IMR-90 (cell line): ENCODE measurements around the gene WDR90. TPM values are rescaled to one million over a fixed set of nuclear protein-coding genes. Genes with fewer than 3 reads are reported as not detected.

Experiments
- ATAC-seq: fragments of 200-7000 bp; cut with Tn5 transposase; 2 replicates; pipeline ENCODE4 v1.9.1; 2020; ENCODE audit warnings: low read depth, mild to moderate bottlenecking, moderate library complexity
- BruUV-seq: library from RNA; stranded (reverse); fragments of 400-500 nt; replicated peaks from 2 replicates; lab custom pipeline; 2021; lab: Mats Ljungman, UMichigan
- CTCF ChIA-PET: fragments of 300-600 bp; formaldehyde crosslinking; extraction: SDS; loops from one replicate; lab custom pipeline; 2021; ENCODE audit warnings: antibody characterized with exemption; lab: Yijun Ruan, JAX
- POLR2A ChIA-PET: fragments of 300-600 bp; sonication (Branson Sonifier 250); formaldehyde crosslinking; loops from one replicate; lab custom pipeline; 2022; ENCODE audit warnings: antibody characterized with exemption; ENCODE audit not compliant: unreplicated experiment; lab: Charles Lee
- DNase-seq: peaks from one replicate; pipeline ENCODE4 v3.0.0; 2013
- H2AFZ ChIP-seq: replicated peaks from 2 replicates; pipeline ENCODE3; 2013; ENCODE audit warnings: low read length, mild to moderate bottlenecking; ENCODE audit not compliant: poor library complexity
- H2AK5ac ChIP-seq: 2 replicates; pipeline ENCODE4 v1.6.1; 2013; ENCODE audit warnings: low read depth, low read length, inconsistent platforms
- H2AK9ac ChIP-seq: replicated peaks from 2 replicates; pipeline ENCODE3; 2013; ENCODE audit warnings: mild to moderate bottlenecking, low read depth, low read length, moderate library complexity; ENCODE audit not compliant: poor library complexity
- H2BK120ac ChIP-seq: 2 replicates; pipeline ENCODE4 v1.6.1; 2013; ENCODE audit warnings: low read depth, low read length, inconsistent platforms
- H2BK15ac ChIP-seq: 3 replicates; pipeline ENCODE4 v1.6.1; 2013; ENCODE audit warnings: low read depth, low read length, inconsistent platforms
- H2BK20ac ChIP-seq: 2 replicates; pipeline ENCODE4 v1.6.1; 2013; ENCODE audit warnings: low read depth, mild to moderate bottlenecking, inconsistent platforms, low read length, moderate library complexity
- H2BK5ac ChIP-seq: 2 replicates; pipeline ENCODE4 v1.6.1; 2013; ENCODE audit warnings: mild to moderate bottlenecking, low read depth, low read length, inconsistent platforms; ENCODE audit not compliant: poor library complexity, severe bottlenecking
- H3K14ac ChIP-seq: replicated peaks from 2 replicates; pipeline ENCODE4 v1.6.1; 2013; ENCODE audit warnings: low read depth, low read length, inconsistent platforms
- H3K18ac ChIP-seq: 2 replicates; pipeline ENCODE4 v1.6.1; 2013; ENCODE audit warnings: low read depth, low read length, control low read depth
- H3K23ac ChIP-seq: 2 replicates; pipeline ENCODE4 v1.6.1; 2013; ENCODE audit warnings: low read depth, low read length, inconsistent platforms
- H3K27ac ChIP-seq: 2 replicates; pipeline ENCODE4 v1.5.1; 2013; ENCODE audit warnings: mild to moderate bottlenecking, control low read depth, low read length; ENCODE audit not compliant: insufficient read depth
- H3K27me3 ChIP-seq: 2 replicates; pipeline ENCODE4 v1.6.1; 2013; ENCODE audit warnings: low read length; ENCODE audit not compliant: control insufficient read depth, insufficient read depth
- H3K36me3 ChIP-seq: 2 replicates; pipeline ENCODE4 v1.6.1; 2013; ENCODE audit warnings: low read length, mixed read lengths; ENCODE audit not compliant: control insufficient read depth, insufficient read depth
- H3K4ac ChIP-seq: 2 replicates; pipeline ENCODE4 v1.6.1; 2013; ENCODE audit warnings: low read depth, low read length, inconsistent platforms
- H3K4me1 ChIP-seq: 2 replicates; pipeline ENCODE4 v1.6.1; 2013; ENCODE audit warnings: low read length, mixed read lengths; ENCODE audit not compliant: control insufficient read depth, insufficient read depth
- H3K4me2 ChIP-seq: 2 replicates; pipeline ENCODE4 v1.6.1; 2013; ENCODE audit warnings: low read depth, mild to moderate bottlenecking, control low read depth, low read length, moderate library complexity
- H3K4me3 ChIP-seq: 2 replicates; pipeline ENCODE4 v1.5.1; 2013; ENCODE audit warnings: low read depth, mild to moderate bottlenecking, control low read depth, low read length, moderate library complexity; ENCODE audit not compliant: insufficient read depth
- H3K56ac ChIP-seq: 2 replicates; pipeline ENCODE4 v1.6.1; 2013; ENCODE audit warnings: low read length, inconsistent platforms; ENCODE audit not compliant: insufficient read depth; ENCODE audit errors: extremely low read depth
- H3K79me1 ChIP-seq, 2 experiments: 2 replicates each; pipeline ENCODE4 v1.6.1; 2013; ENCODE audit warnings: low read length in 2 of 2, inconsistent platforms in 1 of 2, low read depth in 1 of 2
- H3K9ac ChIP-seq: 2 replicates; pipeline ENCODE4 v1.6.1; 2013; ENCODE audit warnings: low read depth, low read length, control low read depth
- H3K9me1 ChIP-seq: 2 replicates; pipeline ENCODE4 v1.6.1; 2013; ENCODE audit warnings: low read length, inconsistent platforms; ENCODE audit not compliant: insufficient read depth
- H3K9me3 ChIP-seq: 2 replicates; pipeline ENCODE4 v1.6.1; 2013; ENCODE audit warnings: low read length; ENCODE audit not compliant: control insufficient read depth, insufficient read depth
- H4K20me1 ChIP-seq: 2 replicates; pipeline ENCODE4 v1.6.1; 2013; ENCODE audit warnings: low read length, inconsistent platforms; ENCODE audit not compliant: insufficient read depth
- H4K5ac ChIP-seq: 2 replicates; pipeline ENCODE4 v1.6.1; 2013; ENCODE audit warnings: mild to moderate bottlenecking, low read depth, low read length, control low read depth
- H4K8ac ChIP-seq, 2 experiments: 2 replicates each; pipeline ENCODE4 v1.6.1; 2013; ENCODE audit warnings: low read depth in 2 of 2, low read length in 2 of 2, control low read depth in 1 of 2, inconsistent platforms in 1 of 2
- H4K91ac ChIP-seq: 2 replicates; pipeline ENCODE4 v1.6.1; 2013; ENCODE audit warnings: low read depth, low read length, inconsistent platforms; ENCODE audit not compliant: insufficient read depth
- CHD1 ChIP-seq: IDR thresholded peaks from 2 replicates; pipeline ENCODE4 v1.6.1; 2012; ENCODE audit warnings: low read depth, low read length, improper control_type of control experiment
- CTCF ChIP-seq: conservative IDR thresholded peaks from 2 replicates; pipeline ENCODE4 v1.5.1; 2012; ENCODE audit warnings: mild to moderate bottlenecking, low read depth, low read length, improper control_type of control experiment
- FOS ChIP-seq: fragments of 150-350 bp; IDR thresholded peaks from 2 replicates; pipeline ENCODE4 v1.6.1; 2016; ENCODE audit warnings: low read depth, low read length
- MAFK ChIP-seq: IDR thresholded peaks from 2 replicates; pipeline ENCODE4 v1.6.1; 2012; ENCODE audit warnings: low read depth, low read length, improper control_type of control experiment
- NFE2L2 ChIP-seq: fragments of 150-350 bp; IDR thresholded peaks from 2 replicates; pipeline ENCODE4 v1.6.1; 2016; ENCODE audit warnings: low read depth, mild to moderate bottlenecking, low read length
- POLR2A ChIP-seq: IDR thresholded peaks from 2 replicates; pipeline ENCODE4 v1.6.1; 2012; ENCODE audit warnings: mild to moderate bottlenecking, low read depth, low read length
- RFX5 ChIP-seq: IDR thresholded peaks from 2 replicates; pipeline ENCODE4 v1.8.0; 2012; ENCODE audit warnings: low read depth, mild to moderate bottlenecking, low read length, moderate library complexity
- USF2 ChIP-seq: fragments of 150-350 bp; IDR thresholded peaks from 2 replicates; pipeline ENCODE4 v1.6.1; 2017; ENCODE audit warnings: mild to moderate bottlenecking, antibody characterized with exemption, low read length, low read depth
- WGBS, 2 experiments: methylation state at CpG; one replicate each; pipeline versions ENCODE4 v1.1.5 to v1.1.7; 2013; ENCODE audit warnings: missing lambda C conversion rate in 2 of 2; ENCODE audit not compliant: insufficient read length in 1 of 2; ENCODE audit errors: extremely low coverage in 2 of 2; 5-methylcytosine and 5-hydroxymethylcytosine counted together
- dilution Hi-C: fragments of 300-500 bp; cut with HindIII; formaldehyde crosslinking; loops from one replicate; pipeline ENCODE4 v1.14.3; 2018; ENCODE audit warnings: low sequenced_read_pairs; ENCODE audit not compliant: unreplicated experiment
- in situ Hi-C: fragments of 300-500 bp; cut with MboI; formaldehyde crosslinking; loops from 3 replicates; pipeline ENCODE4 v1.14.3; 2019; ENCODE audit warnings: low sequenced_read_pairs, inconsistent platforms, mixed read lengths
- intact Hi-C: fragments of 100-400 bp; cut with micrococcal nuclease; formaldehyde crosslinking; loops from 2 replicates; pipeline ENCODE4 v1.10.0; 2022
- polyA plus RNA-seq, 3 experiments: library from polyadenylated mRNA; depleted of rRNA; stranded (reverse); fragments of >200 nt; gene quantifications; 2 replicates each; pipeline ENCODE4 v1.2.3, GENCODE V29; 2012; ENCODE audit warnings: low replicate concordance in 1 of 3
- total RNA-seq: library from RNA; depleted of rRNA; stranded (reverse); fragments of >200 nt; gene quantifications from 2 replicates; pipeline ENCODE4 v1.2.3, GENCODE V29; 2012

The WDR90 gene
- total and polyA plus RNA-seq, 2 of the 4 experiments (the other 2 are of a cell fraction), result 1.4 to 18.7 TPM

- TF ChIP-seq FOS (no peak), RFX5 (no peak)
These were observed 3.5 kb downstream of the WDR90 start (continued) for GRCh38 chr16:652454-653305.

GRCh38 chr16:654034-654433, 4.9 kb downstream of the WDR90 start:
- H3K79me1 ChIP-seq, result peaks cover 4 to 11% of the 10 kb centered on the region in 2 experiments; a peak in 2 of 4 replicates
- no peak overlapping the region for H3K9ac ChIP-seq
- in situ Hi-C loops, result no loop called here
- intact Hi-C loops, result no loop called here
- dilution Hi-C loops, result no loop called here
- H3K23ac ChIP-seq, result no peak overlapping the region
- peaks cover 4% of the 10 kb centered on the region; the same call in 1 of the 2 replicates for H3K36me3 ChIP-seq
- WGBS, 2 experiments, result 87% methylated on average over 9 of the region's 12 CpGs; no CpG with 5 or more reads in 1 of the 2 experiments
- no peak overlapping the region for H2BK120ac ChIP-seq
- no peak overlapping the region for H2AK9ac ChIP-seq
- no TSS peak for BruUV-seq
- peaks cover 5% of the 10 kb centered on the region for H3K4me1 ChIP-seq
- H2BK5ac ChIP-seq, result no peak overlapping the region
- no peak overlapping the region for H2BK20ac ChIP-seq
- POLR2A ChIA-PET, result interaction anchor here (0.6 kb wide), 1 partner anchor 204 kb away, joined by 3 read pairs; no protein-coding TSS in a partner anchor
- DNase-seq, result no peak
- H3K56ac ChIP-seq, result no peak overlapping the region
- H3K27ac ChIP-seq, result no peak overlapping the region
- no peak overlapping the region for H4K5ac ChIP-seq
- no peak overlapping the region for H3K4me3 ChIP-seq
- H3K14ac ChIP-seq, result no peak overlapping the region
- CTCF ChIA-PET, result no interaction called here
- peaks cover 7% of the 10 kb centered on the region; the same call in 1 of the 2 replicates for H3K9me1 ChIP-seq
- no peak for ATAC-seq
- no peak overlapping the region for H3K18ac ChIP-seq
- no peaks in the 10 kb centered on the region for H3K27me3 ChIP-seq
- no peak overlapping the region for H4K8ac ChIP-seq
- no peak for TF ChIP-seq FOS
- no peak for TF ChIP-seq USF2
- no peak for TF ChIP-seq NFE2L2
- TF ChIP-seq CTCF, result no peak
- no peak for TF ChIP-seq MAFK
- TF ChIP-seq CHD1, result no peak
- TF ChIP-seq POLR2A, result no peak
- H2AFZ ChIP-seq, result no peak overlapping the region
- H4K20me1 ChIP-seq, result no peaks in the 10 kb centered on the region
- no peak overlapping the region for H3K4ac ChIP-seq
- H3K9me3 ChIP-seq, result no peaks in the 10 kb centered on the region
- no peak overlapping the region for H2AK5ac ChIP-seq
- H2BK15ac ChIP-seq, result no peak overlapping the region
- no peak overlapping the region for H4K91ac ChIP-seq
- no peak overlapping the region for H3K4me2 ChIP-seq
